Measurements from ENCODE around the gene RIMKLB.
"Not testable (repeated sequence)": the region's sequence is repeated elsewhere in the genome, so short reads cannot be mapped to it uniquely, and the experiment has no call there.

- not testable (repeated sequence) for TF ChIP-seq POLR2A, EP300 (IDR thresholded peaks at IDR 0.05)
Measured at GRCh38 chr12:8788706-8789105, 90.9 kb downstream of the RIMKLB start.
